HFFc6 (cell line): ENCODE data around the gene TPD52L3. TPM values are rescaled to one million over a fixed set of nuclear protein-coding genes. Genes with fewer than 3 reads are reported as not detected.

Source experiments
- DNase-seq: peaks from one replicate; pipeline ENCODE4 v3.0.0-alpha.2; 2018
- H3K27ac Mint-ChIP-seq: 2 replicates; pipeline ENCODE4 v1.8.0; 2020; ENCODE audit warnings: mild to moderate bottlenecking, mixed read lengths
- H3K27me3 Mint-ChIP-seq: 2 replicates; pipeline ENCODE4 v1.8.0; 2021; ENCODE audit warnings: mild to moderate bottlenecking, moderate library complexity, mixed read lengths; ENCODE audit not compliant: insufficient read depth
- H3K36me3 Mint-ChIP-seq: 2 replicates; pipeline ENCODE4 v1.8.0; 2021; ENCODE audit warnings: low read depth, mixed read lengths
- H3K4me1 Mint-ChIP-seq: 2 replicates; pipeline ENCODE4 v1.8.0; 2020; ENCODE audit warnings: low read depth, mixed read lengths
- H3K4me3 Mint-ChIP-seq: 2 replicates; pipeline ENCODE4 v1.8.0; 2020; ENCODE audit warnings: mild to moderate bottlenecking, moderate library complexity, mixed read lengths
- H3K9me3 Mint-ChIP-seq: 2 replicates; pipeline ENCODE4 v1.8.0; 2020; ENCODE audit warnings: mild to moderate bottlenecking, mixed read lengths
- CTCF ChIP-seq: fragments of 200-600 bp; sonication (generic); IDR thresholded peaks from 2 replicates; pipeline ENCODE4 v1.5.0; 2021; ENCODE audit warnings: antibody characterized with exemption, mild to moderate bottlenecking
- total RNA-seq, 6 experiments: library from RNA; stranded (reverse); fragmentation: NEBNext Ultra II Directional; extraction: Animal tissue kit (Norgen Biotek cat#: 25700); gene quantifications; 2 replicates in 1 of 6; 3 replicates in 5 of 6; pipeline ENCODE4 v1.2.3, GENCODE V29; 2021

Gene TPD52L3
- total RNA-seq, 6 experiments from 2014 or later, result not detected

DNA sequence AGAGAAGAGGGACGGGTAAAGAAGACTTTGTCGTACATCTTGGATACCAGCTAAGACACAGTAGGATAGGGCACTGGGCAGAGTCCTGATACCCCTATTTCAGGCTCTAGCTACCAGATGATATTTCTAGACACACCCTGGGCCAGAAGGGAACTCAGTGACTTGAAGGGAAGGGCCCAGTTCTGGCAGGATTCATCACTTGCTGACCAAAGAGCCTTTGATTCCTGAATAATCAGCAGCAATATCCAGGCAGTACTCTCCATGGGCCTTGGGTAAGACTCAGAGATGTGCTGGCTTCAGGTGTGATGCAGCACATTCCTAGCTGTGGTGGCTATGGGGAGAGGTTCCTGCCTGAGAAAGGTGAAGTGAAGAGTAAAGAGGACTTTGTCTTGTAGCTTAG, 40.7 kb downstream of the TPD52L3 start:
- Mint-ChIP-seq H3K27me3 (peaks cover 6% of the 10 kb centered on the region), H3K4me3 (no peak overlapping the region), H3K4me1 (peaks cover 17% of the 10 kb centered on the region), H3K27ac (no peak overlapping the region), H3K9me3 (no peaks in the 10 kb centered on the region), H3K36me3 (no peaks in the 10 kb centered on the region)
- no peak for DNase-seq
- no peak for TF ChIP-seq CTCF

Other genes with a start within 250 kb of the TPD52L3 start
- under 1 TPM in 1 of 6 experiments, not detected in 5; 0.09 TPM for gene IL33, start 112.6 kb upstream of the TPD52L3 start, total RNA-seq
- gene UHRF2, start 84.8 kb downstream of the TPD52L3 start, total RNA-seq, result 10 to 100 TPM; 23.3 to 34.9 (median 26.2) TPM